ENCODE data around the gene CDH3.

DNA sequence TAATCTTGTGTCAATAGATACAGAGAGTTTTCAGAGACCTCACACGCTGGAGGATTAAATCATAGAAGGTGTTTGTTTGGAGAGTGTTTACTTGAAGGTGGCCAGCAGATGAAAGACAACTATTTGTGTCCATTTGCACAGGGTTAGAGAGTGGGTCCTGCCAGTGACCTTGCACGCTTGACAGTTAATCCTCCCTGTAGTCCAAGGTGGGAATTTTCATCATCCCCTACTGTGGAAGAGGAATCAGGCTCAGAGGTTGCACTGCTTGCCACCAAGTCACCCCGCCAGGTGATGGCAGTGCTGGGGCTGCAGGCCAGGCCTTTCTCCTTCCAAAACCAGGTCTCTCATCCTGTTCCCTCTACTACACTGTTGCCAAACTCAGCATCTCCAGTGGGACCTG, 104.3 kb downstream of the CDH3 start:
- TF ChIP-seq, protein P1, sequence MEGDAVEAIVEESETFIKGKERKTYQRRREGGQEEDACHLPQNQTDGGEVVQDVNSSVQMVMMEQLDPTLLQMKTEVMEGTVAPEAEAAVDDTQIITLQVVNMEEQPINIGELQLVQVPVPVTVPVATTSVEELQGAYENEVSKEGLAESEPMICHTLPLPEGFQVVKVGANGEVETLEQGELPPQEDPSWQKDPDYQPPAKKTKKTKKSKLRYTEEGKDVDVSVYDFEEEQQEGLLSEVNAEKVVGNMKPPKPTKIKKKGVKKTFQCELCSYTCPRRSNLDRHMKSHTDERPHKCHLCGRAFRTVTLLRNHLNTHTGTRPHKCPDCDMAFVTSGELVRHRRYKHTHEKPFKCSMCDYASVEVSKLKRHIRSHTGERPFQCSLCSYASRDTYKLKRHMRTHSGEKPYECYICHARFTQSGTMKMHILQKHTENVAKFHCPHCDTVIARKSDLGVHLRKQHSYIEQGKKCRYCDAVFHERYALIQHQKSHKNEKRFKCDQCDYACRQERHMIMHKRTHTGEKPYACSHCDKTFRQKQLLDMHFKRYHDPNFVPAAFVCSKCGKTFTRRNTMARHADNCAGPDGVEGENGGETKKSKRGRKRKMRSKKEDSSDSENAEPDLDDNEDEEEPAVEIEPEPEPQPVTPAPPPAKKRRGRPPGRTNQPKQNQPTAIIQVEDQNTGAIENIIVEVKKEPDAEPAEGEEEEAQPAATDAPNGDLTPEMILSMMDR (IDR thresholded peaks at IDR 0.05; ENCODE audit: low read depth, low read length, poor library complexity, severe bottlenecking): no peak
- no peak for TF ChIP-seq EZH2phosphoT487 (IDR thresholded peaks at IDR 0.05; ENCODE audit: borderline replicate concordance, low read length)

Measured in DOHH2 (cell line).